ENCODE data around the gene ARF3.

GRCh38 chr12:48938805-48939204 lies 18.5 kb downstream of the ARF3 start:
- no peak for TF ChIP-seq CTCF (IDR thresholded peaks at IDR 0.05)
- no peak for TF ChIP-seq JAZF1 (CRISPR knock-in tag; IDR thresholded peaks at IDR 0.05)

Measured in WTC11 (cell line).